GM10847 (cell line): ENCODE measurements around the gene CCND1.

ENCODE experiments used
- POLR2A ChIP-seq: IDR thresholded peaks from 2 replicates; pipeline ENCODE4 v1.6.1; 2011; ENCODE audit not compliant: insufficient read length; ENCODE audit errors: extremely low read depth

CCND1 gene

GRCh38 chr11:69644071-69644961 is 3.4 kb downstream of the CCND1 start:
- no peak for TF ChIP-seq POLR2A

DNA sequence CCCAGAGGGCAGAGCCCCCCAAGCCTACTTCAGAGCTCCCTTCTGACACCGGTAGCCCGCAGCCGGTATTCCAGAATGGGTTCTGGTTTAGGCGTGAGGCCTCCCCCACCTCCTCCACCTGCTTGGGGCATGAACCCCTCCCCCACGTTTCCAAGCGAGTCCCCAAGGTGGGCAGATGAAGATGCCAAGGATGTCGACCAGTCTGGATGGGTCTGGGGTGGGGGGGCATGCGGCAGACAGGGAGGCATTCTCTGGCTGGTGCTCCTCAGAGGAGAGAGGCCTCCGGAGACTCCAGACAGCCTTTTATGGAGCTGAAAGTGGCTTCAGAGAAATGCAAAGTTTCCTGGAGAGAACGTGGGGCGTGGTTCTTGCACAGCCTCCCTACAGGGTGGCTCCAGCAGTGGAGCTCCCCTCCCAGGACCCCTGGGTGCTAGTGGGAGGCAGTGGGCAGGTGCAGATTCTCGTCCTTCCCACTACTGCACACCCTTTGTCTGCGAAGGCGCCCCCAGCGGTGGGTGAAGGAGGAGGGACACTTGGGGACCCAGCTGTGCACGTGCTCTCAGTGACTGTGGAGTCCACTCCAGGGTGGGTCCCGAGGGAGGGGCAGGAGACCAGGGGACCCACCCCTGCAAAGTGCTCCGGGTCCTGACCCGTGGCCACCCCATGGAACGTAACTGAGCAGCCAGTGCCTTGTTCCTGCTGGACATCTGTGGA is 4.2 kb downstream of the CCND1 start:
- no peak for TF ChIP-seq POLR2A

- no peak for TF ChIP-seq POLR2A
Measured at GRCh38 chr11:69645801-69646492, 5.0 kb downstream of the CCND1 start.

DNA sequence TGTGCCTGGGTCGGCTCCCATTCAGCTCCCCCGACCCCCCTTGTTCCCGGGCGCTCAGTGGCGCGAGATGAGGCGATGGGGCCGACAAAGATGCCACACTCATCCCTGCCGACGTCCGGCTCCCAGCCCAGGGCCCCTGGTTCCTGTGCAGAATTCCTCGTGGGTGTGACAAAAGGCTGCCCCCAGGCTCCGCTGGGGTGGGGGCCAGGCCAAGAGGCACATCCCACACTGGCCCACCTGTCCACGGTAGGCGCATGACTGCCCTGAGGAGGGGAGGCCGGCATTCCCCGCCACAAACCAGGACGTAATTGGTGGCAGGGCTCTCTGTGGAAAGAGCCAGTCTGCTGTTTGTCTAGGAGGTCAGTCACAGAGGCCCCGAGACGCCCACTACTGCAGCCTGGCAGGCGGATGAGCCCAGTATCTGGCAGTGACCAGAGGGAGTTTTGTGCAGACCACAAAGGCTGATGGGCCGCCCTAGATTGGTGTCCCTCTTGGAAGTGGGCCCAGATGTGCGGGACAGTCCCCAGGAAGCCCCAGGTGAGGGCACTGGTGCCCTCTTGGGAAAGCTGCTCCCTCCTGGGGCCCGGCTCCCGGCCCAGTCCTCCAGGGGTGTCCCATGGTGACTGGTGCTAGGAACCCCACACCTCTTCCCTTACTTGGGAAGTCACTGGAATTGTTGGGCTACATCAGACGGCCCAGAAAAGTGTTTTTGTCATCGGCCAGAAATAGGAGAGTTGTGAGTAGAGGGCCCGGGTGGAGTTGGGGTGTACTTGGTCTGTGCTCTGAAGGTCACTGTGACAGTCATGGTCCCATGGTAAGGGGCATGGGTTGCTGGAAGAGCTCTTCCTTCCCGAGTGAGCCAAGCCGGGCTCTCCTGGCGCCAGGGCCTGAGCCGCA is 5.8 kb downstream of the CCND1 start:
- no peak for TF ChIP-seq POLR2A

GRCh38 chr11:69647390-69647748 is 6.4 kb downstream of the CCND1 start:
- TF ChIP-seq POLR2A = no peak

GRCh38 chr11:69647761-69648497 is 7.0 kb downstream of the CCND1 start:
- no peak for TF ChIP-seq POLR2A

DNA sequence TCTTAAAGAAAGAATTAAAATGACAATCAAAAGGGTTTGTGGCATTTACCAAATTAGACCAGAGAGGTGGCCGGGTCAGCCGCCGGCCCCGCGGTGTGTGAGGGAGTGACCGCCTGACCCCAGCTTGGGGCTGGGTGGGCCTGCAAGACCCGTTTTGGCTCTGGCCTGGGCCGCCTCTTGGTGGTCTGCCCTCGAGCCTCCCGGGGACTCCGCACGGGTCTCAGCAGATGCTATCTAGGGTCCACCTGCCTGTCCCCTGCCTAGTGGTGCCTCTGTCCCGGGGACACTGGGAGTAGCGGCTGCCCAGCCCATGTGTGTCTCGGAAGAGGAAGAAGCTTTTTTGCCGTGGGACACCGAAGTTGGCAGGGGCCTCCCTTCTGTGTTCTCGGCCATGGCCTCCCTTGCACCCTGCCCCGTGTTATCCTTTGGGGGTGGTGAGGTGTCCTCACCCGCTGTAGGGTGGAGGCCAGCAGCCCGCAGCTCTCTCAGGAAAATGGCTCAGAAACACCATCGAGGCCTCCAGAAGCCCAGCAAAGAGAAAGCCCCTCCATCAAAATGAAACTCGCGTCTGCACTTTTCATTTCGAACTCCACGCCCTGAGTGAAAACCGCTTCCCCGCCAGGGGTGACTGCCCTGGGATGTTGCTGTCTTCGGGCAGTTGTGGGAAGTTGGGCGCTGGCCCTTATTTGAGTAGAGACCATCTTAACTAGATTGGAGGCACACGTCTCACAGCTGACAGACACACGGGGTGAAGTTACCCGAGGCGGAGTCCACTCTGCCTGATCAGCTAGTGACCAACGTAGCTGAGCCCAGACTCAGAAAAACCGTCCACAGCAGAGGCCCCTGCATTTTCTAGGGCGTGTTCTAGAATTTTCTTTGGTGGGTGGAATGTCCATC is 8.0 kb downstream of the CCND1 start:
- TF ChIP-seq POLR2A = no peak

DNA sequence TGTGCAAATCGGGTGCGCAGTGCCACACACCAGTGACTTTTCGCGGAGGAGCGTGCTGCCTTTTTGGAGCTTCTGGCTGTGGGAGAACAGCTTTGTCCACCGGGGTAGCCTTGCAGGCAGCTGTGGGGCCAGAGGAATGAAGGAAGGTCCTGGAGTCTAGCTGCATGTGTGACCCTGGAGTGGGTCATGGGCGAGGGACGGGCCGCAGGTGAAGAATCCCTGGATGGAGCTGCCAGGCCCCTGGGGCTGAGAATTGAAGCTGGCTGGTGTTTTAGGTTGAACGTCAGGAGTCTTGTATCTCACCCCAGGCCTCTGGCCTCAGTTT is 8.6 kb downstream of the CCND1 start:
- no peak for TF ChIP-seq POLR2A

DNA sequence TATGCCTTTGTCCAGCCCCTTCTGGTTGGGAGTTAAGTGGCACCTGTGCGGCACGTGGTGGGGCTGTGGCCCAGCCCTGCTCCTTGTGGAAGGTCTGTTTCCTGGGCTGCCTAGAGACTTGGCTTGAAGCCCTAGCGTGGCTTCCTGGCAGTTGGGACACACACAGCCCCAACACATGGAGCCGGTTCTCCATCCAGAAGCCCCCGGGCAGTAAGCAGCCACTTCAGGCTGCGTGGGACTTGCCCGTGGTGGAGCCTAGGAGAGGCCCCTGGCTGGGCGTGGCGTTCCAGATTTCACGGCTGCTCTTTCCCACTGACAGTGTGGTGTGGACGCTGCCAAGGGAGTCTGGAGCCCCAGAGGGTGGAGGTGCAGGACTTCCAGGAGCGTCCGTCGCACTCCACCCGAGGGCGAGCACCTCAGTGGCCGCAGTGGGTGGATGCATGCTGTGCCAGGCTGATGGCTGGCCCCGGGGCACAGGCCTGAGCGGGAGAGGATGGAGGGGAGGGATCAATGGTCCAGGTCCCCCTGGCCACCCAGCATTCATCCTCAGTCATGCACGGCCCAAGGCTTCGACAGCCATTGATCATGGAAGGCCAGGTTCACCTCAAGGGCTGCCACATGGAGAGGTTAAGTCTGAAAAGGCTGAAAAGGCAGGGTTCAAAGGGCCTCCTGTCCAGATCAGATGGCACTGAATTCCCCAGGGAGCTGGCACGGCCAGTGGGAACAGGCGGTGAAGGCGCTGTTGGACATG is 9.3 kb downstream of the CCND1 start:
- TF ChIP-seq POLR2A = no peak

DNA sequence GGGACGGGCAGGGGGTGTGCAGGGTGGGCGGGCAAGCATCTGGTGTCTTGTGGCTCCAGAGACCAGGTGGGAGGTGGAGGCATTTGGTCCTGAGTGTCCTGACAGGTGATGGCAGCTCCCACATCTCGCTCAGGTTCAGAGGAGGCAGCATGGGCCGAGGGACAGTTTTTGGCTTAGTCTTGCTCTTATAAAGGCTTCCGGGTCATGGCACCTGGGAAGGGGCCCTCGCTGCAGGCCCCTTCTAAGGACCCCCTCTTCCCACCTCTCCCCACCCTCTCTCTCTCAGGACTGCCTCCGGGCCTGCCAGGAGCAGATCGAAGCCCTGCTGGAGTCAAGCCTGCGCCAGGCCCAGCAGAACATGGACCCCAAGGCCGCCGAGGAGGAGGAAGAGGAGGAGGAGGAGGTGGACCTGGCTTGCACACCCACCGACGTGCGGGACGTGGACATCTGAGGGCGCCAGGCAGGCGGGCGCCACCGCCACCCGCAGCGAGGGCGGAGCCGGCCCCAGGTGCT is 9.9 kb downstream of the CCND1 start:
- TF ChIP-seq POLR2A = no peak

DNA sequence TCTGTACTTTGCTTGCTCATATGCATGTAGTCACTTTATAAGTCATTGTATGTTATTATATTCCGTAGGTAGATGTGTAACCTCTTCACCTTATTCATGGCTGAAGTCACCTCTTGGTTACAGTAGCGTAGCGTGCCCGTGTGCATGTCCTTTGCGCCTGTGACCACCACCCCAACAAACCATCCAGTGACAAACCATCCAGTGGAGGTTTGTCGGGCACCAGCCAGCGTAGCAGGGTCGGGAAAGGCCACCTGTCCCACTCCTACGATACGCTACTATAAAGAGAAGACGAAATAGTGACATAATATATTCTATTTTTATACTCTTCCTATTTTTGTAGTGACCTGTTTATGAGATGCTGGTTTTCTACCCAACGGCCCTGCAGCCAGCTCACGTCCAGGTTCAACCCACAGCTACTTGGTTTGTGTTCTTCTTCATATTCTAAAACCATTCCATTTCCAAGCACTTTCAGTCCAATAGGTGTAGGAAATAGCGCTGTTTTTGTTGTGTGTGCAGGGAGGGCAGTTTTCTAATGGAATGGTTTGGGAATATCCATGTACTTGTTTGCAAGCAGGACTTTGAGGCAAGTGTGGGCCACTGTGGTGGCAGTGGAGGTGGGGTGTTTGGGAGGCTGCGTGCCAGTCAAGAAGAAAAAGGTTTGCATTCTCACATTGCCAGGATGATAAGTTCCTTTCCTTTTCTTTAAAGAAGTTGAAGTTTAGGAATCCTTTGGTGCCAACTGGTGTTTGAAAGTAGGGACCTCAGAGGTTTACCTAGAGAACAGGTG is 11.1 kb downstream of the CCND1 start:
- no peak for TF ChIP-seq POLR2A

- TF ChIP-seq POLR2A = no peak
Measured at GRCh38 chr11:69652999-69653398, 12.0 kb downstream of the CCND1 start.
